HG02884 (cell line): Measurements from ENCODE around the gene CIP2A.
"Not testable (repeated sequence)": the region's sequence is repeated elsewhere in the genome, so short reads cannot be mapped to it uniquely, and the experiment has no call there.

Experiments
- ATAC-seq: cut with Tn5 transposase; IDR thresholded peaks from one replicate; pipeline ENCODE4 v1.9.1; 2021; ENCODE audit warnings: mild to moderate bottlenecking, moderate library complexity; ENCODE audit not compliant: unreplicated experiment

The CIP2A gene

DNA sequence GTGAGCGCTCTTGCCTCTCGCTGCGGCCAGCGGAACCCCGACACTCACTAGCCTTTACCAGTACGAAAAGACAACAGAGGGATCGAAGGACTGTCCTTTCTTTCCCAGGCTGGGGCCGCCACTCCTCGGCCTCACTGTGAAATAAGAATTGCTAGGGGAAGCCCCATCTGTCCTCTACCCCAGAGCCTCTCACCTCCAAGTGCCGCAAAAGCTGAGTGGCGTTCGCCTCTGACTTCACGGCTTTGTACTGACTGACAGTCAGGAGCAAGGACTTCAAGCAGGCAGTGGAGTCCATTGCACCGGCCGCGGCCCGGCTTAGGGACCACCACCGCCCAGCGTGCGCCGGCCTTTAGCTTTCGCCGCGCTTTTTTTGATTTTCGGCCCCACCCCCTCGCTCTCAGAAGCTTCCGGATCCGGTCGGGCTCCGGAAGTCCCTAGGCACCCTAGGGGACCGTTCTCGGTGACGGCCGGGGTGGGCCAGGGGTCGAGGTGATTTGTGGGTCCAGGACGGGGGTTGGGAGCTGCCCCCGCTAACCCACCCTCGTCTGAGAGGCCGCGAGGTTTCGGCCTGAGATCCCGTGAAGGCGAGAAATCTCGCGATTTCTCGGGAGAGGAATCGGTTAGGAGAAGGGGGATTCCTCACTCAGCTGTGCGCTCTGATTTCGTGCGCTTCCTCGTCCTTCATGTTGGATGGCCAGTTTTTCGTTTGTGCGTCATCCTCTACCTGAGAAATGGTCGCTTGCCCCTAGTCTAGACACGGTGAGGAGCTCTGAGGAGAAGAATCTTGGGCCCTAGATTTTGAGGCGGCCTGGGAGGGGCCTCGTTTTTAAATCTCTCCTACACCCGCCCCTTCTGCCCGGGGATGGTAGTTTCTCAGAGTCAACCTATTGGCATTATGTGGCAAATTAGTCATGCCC, at the start of gene CIP2A, which contains the start of gene DZIP3:
Gene CIP2A, minus strand, starts transcription at position 358 of the 917 bp plus-strand sequence. Its CDS starts 63 bp downstream, at position 295.
Gene DZIP3, plus strand, starts transcription at position 642 of the 917 bp plus-strand sequence. CDS start 15,685 bp downstream, outside the sequence.
- peak; percentile 82 for ATAC-seq

DNA sequence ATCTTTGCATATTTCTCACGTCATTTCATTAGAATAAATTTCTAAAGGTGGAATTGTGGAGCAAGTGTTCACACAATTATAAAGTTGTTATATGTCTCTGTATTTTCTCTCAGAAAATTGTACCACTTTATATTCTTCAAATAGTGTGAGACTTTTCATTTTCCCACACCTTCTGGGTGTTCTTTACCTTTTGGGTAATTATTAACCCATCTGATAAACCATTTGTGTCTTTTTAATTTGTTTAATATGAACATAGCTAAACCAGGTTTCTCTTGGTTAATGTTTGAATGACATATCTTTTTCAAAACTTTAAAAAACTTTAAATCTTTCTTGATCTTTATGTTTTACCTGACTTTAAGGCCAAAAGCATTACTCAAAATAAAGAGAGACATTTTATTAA, 40.7 kb upstream of the CIP2A start:
- ATAC-seq: no peak

DNA sequence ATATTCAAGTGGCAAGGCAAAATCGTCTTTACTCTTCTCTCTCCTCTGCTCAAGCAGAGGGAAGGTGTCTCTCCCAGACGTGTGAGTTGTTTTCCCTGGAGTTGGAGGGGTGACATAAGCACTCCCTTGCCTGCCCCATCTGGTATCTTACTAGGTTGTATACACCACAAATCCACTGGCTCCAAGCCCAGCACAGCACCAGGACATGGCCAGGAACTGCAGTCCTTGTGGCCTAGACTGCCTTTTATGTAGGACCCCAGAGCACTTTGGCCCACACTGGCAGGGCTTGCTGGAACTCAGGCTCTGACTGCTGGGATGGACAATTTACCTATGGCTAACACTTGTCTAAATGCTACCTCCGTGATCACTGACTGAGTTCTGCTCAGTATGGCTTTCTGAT, 34.3 kb upstream of the CIP2A start:
- ATAC-seq: no peak

DNA sequence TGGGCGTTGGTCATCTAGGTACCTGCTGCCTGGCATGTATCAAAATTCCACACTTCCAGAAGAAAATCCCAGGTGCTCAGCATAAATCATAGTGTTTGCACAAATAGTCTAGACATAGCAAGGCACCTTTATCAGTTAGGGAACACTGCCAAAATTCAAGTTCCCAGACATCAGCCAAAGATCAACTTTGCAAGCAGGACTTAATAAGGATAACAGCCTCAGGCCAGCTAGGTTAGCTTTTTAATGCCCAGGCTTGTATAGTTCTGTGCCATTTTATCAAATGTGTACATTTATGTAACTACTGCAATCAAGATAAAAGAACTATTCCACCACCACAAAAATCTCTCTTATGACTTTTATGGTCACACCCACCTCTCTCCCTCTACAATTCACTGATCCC, 31.0 kb upstream of the CIP2A start:
- ATAC-seq: no peak

DNA sequence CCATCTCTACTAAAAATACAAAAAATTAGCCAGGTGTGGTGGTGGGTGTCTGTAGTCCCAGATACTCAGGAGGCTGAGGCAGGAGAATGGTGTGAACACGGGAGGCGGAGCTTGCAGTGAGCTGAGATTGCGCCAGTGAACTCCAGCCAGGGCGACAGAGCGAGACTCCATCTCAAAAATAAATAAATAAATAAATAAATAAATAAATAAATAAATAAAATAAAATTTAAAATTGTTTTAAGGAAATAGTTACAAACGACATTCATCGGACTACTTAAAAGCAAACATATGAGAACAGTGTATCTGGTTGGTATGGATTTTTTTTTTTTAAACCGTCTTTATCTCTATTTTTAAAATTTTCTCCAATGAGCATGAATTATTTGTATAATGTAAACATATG, 26.9 kb upstream of the CIP2A start:
- not testable (repeated sequence) for ATAC-seq

DNA sequence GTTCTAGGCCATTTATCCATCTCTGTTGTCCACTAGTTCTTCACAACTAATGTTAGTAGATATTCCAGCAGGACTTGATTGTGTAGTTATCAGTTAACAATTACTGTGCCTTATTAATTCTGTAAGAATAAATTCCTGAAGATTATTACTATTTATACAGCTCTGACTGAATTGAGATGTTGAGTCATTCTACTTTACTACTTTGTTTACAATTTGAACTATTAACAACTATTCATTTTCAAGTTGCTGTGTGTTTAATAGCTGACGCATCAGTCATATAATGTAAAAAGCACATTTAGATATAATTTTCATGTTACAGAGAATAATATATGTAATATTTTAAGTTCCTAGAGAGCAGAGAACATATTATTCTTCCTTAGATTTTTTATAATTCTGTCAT, 21.4 kb upstream of the CIP2A start:
- ATAC-seq: no peak

DNA sequence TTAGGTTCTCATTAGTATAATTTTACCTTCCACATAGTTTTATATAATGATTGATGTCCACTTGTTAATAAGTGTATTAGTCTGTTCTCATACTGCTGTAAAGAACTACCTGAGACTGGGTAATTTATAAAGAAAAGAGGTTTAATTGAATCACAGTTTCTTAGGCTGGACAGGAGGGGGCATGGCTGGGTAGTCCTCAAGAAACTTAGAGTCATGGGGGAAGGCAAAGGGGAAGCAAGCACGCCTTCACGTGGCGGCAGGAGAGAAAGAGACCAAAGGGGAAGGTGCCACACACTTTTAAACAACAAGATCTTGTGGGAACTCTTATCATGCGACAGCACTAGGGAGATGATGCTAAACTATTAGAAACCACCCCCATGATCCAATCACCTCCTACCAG, 19.5 kb upstream of the CIP2A start:
- no peak for ATAC-seq

DNA sequence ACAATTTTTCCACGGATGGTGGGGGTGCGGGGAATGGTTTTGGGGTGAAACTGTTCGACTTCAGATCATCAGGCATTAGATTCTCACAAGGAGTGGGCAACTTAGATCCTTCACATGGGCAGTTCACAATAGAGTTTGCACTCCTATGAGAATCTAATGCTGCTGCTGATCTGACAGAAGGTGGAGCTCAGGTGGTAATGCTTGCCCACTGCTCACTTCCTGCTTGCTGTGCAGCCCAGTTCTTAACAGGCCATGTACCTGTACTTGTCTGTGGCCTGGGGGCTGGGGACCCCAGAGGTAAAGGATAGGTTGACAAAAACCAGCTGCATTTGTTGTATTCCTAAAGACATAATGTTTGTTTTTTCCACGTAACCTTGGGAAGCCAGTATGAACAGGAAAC, 16.3 kb upstream of the CIP2A start:
- ATAC-seq: no peak

DNA sequence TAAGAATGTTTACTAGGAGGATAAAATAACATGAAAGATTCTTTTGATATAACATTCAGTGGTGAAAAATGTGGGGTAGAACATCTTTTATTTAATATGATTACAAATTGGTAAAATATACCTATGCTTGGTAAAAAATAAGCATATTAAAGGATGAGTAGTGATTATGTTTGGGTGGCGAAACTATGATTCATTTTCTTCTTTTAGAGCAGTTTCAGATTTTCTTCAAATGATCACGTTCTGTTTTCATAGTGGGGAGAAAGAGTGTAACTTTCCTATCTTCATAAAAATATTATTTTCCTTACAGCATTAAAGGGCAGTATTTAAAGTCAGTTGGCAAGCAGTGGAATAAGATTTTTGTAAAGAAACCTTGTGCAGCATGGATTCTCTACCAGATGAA, 15.8 kb upstream of the CIP2A start:
- ATAC-seq: no peak

DNA sequence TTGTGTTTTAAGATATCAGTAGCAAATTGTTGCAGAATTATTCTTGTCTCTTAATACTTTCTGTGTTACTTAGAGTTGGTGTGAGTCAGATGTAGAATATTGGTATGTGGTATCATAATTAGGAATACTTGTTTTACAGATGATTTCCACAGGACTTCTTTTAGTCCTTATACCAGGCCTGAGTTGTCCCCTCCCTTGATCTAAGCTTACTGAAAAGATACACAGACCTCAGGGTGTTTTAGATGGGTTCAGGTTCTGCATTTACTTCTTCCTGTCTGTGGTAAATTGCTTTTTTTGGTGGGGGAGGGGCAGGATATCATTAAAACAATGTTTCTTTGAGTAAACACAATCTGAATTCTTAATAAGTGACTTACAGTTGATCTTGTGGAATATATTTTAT, 14.5 kb upstream of the CIP2A start:
- no peak for ATAC-seq

DNA sequence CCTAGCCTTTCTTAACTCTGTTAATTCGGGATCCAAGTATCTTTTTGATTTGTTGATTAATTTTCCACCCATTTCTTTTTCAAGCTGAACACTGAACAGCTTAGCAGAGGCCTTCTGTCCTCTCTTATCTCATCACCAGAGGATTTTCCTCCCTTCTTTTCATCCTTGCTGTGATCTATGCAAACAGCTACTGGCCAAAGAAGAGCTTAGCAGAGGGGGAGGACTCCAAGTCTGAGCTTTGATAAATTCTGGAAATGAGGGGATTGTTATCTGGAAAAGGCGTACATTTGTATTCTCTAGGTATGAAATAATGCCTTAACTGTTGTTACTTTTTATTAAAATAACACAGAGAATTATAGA, 13.7 kb upstream of the CIP2A start:
- no peak for ATAC-seq

DNA sequence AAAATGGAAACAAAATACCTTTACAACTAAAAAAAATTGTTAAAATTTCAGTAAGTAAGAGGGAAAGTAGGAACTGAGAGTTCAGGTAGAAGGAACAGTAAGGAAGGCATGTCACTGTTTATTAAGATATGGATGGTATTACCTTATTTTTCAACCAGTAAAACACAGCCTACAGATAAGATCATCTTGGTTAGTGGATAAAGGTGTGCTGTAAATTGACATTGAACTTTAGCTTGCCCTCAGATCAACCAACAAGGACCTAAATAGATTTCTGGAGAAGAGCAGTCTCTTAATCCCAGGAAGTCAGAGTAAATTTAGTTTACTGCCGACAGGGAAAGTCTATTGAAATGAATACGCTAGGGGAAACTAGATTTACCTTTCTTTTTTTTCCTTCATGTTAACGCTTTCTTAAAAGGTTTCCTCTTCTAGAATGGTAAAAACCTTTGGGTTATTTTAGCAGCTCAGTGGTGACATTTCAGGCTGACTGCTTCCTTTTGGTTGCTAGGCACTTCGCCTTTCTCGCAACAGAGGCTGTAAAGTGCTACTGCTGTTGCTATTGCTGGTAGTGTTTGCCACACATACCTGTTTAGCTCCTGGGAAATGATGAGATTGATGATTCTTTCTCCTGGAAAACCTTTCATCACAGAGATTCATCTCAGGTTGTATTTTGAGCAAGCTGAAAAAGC, 13.2 kb upstream of the CIP2A start:
- peak; percentile 57 for ATAC-seq

DNA sequence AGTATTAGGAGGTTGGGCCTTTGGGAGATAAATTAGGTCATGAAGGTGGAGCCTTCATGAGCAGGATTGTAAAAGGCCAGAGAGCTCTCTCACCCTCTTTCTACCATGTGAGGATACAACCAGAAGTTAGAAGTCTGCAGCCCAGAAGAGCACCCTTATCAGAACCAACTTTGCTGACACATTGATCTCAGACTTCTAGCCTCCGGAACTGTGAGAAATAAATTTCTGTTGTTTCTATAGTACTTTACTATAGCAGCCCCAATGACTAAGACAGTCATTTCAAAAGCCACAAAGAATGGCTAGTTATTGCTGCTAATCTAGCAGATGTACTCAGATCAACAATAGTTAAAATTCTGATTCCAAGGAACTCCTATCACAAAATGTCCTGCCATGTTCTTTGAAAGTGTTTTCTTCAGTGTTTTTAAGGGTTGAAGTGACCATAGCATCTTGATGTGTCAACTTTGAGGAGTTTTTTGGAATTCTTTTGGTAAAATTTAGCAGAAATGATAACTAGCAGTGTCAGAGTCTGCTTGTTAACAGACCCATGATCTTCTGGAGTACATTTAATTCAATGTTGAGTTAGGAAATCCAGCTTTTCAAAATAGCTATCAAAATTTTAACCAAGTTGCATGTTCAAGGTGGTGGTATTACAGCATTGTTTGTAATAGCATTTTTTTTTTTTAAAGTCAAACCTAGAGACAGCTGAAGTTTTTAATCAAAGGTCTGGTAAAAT, 10.6 kb upstream of the CIP2A start:
- ATAC-seq: no peak

DNA sequence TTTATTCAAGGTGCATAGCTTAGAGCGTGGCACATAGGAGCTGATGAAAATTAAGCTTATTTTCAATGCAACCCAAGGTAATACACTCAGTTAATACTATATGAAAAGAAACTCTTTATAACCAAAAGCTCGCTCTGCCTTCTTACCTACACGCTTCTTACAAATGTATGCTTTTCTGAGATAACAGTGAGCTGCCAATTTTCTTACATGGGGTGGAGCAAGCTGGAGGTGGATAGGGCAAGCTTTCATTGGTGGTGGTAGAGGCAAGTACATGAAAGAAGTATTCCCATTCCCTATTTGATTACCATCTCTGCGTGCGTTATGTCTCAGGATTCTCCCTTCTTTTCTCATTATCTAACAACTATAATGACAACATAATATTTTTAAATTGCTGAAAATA, 9.1 kb upstream of the CIP2A start:
- ATAC-seq: no peak

DNA sequence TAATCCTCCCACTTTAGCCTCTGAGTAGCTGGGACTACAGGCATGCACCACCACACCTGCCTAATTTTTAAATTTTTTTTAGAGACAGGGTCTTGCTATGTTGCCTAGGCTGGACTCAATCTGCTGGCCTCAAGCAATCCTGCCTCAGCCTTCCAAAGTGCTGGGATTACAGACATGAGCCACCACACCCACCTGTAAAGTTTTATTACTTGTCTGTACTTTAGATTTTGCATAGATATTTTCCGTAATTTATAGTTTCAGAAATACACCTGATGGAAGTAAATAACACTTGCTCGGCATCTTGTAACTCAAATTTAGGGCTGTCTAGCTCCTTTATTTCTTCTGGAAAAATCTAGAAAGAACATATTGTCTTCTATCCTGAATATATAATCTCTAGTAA, 6.1 kb upstream of the CIP2A start:
- ATAC-seq: no peak

DNA sequence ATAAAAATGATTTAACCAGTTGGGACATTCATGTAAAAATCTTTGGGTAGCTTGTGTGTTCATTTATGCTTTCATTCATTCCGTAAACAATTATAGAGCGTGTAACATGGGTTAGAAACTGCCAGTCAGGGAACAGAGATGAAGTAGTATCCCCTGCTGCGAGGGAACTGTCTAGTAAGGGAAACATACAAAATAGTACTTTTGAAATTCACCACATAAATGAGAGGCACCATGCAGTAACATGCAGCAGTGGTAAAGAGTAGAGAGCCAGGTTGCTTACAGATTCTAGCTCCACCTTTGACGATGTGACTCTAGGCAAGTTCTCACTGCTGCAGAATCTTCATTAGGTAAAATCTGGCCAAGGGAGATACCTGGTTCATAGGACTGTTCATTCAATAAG, 1.2 kb upstream of the CIP2A start:
- no peak for ATAC-seq

DNA sequence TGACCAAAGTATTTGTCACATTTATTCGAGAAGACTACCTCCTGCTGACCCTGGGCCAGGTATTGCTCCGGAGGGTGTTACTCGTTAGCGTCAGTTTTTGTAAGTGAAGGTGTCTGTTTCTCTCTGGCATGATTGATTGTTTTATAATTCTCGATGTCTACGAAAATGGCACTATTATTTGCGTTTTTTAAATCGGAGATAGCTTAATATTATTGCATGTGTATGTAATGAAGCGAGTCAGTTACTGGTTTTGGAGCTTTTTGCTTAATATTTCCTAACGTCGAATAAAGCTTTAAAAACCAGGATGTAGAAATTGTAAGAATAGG, 723 bp upstream of the CIP2A start:
- no peak for ATAC-seq

DNA sequence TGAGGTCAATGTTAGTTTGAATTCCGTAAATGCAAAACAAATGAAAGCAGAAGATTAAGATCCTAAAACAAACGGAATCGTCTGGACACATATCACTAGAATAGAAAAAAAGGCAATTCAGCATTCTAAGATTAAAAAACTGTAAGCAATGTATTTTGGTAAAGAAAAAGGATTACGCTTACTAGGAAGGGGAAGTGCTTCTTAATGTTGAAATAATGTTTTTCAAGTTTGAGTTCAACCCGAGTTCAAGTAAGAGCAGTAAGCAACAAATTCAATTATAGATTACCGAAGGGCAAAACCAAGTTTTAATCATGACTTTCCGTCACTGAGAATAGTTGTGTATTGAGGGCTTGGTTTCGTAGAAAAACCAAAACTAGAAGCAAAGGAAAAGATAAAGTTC, 637 bp downstream of the CIP2A start:
- no peak for ATAC-seq

DNA sequence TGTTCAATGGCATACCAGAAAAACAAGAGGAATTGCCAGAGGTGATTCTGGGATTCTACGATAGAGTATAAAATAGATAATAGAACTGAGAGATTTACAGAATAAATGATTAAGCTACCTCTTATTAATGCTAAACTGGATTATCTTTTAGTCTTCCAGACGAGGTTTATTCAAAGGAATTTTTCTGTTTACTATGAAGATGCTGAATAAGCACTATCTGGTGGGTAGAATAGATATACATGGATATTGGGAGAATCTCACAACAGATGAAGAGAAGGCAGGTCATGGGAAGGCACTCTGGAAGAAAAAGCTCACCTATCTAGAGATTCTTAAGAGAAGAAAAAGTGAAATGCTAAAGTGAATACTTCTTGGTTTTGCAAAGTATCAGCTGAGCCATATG, 11.2 kb downstream of the CIP2A start:
- ATAC-seq: no peak

DNA sequence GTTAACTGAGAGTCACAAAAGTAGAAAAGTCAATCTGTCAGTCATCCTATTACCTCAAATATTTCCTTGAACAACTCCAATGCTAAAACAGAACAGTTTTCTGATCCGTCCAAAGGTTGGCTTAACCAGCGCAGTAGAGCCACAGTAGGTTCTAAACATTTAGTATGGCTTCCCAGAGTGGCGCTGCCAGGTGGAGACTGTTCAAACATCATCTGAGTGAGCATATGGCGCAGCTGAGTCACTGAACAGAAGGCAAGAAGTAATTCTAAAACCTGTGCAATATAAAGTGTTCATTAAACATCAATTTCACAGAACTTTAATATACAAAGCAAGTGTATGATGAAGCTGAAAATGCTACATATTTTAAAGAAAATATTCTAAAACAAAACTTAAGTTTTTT, 19.9 kb downstream of the CIP2A start:
- ATAC-seq: no peak

DNA sequence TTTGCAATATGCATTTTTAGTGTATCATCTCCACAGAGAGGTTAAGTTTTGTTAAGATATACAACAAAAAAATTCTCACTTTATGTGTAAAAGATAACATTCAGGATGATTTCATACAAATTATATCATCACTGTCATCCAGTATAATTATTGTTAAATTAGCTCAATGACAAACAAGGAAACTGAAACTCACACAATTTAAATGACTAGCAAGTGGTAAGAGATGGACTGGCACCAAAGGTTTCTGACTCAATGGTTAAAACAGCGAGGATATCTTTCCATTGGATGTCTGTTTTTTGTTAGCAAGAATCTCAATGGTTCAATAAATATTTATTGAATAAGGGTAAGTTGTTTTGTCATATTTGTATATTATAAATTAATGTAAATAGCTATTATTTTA, 22.6 kb downstream of the CIP2A start:
- ATAC-seq: no peak

DNA sequence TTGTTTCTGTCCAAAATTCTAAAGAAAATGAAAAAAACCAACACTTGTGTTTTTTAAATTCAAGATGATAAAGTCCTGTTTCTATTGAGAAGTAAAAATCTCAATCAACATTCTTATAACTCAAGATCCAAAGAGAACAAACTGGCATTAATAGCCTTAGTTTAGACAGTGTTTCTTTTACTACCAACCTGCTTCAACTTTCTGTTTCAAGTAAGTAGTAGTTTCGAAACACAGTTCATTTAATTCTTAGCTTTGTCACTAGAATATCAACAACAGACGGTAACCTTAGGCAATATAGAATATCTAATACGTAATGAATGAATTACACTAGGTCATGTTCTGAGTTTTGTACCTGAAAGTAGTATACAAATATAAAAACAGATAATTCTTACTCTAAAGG, 23.7 kb downstream of the CIP2A start:
- ATAC-seq: no peak
